OCI-LY3 (cell line): Measurements from ENCODE around the gene ZNF74.

ENCODE experiments used
- H2AFZ ChIP-seq: fragments of 200-600, 300-600 bp; shearing (Covaris generic); 2 replicates; pipeline ENCODE4 v1.6.0; 2014; ENCODE audit warnings: antibody characterized with exemption, low read depth, low read length
- H3K27ac ChIP-seq: fragments of 200-600, 300-600 bp; sonication (generic); 2 replicates; pipeline ENCODE4 v1.5.1; 2014; ENCODE audit warnings: mild to moderate bottlenecking, low read length, moderate library complexity, mixed read lengths
- H3K27me3 ChIP-seq: fragments of 200-600, 300-600 bp; sonication (generic); 2 replicates; pipeline ENCODE4 v1.6.1; 2014; ENCODE audit warnings: low read depth, low read length, mixed read lengths
- H3K36me3 ChIP-seq: fragments of 200-600, 300-600 bp; sonication (generic); replicated peaks from 2 replicates; pipeline ENCODE3; 2014; ENCODE audit warnings: low read depth, low read length, mixed read lengths
- H3K4me1 ChIP-seq: fragments of 300-600, 200-600 bp; sonication (generic); 2 replicates; pipeline ENCODE4 v1.6.1; 2014; ENCODE audit warnings: low read length, mixed read lengths
- H3K4me2 ChIP-seq: fragments of 200-600, 300-600 bp; sonication (generic); 2 replicates; pipeline ENCODE4 v1.6.1; 2014; ENCODE audit warnings: low read length, mixed read lengths
- H3K4me3 ChIP-seq: fragments of 300-600, 200-600 bp; sonication (generic); 2 replicates; pipeline ENCODE4 v1.5.1; 2014; ENCODE audit warnings: antibody characterized with exemption, mild to moderate bottlenecking, low read length, moderate library complexity
- H3K79me2 ChIP-seq: fragments of 300-600, 200-600 bp; shearing (Covaris generic); 2 replicates; pipeline ENCODE4 v1.6.1; 2014; ENCODE audit warnings: mild to moderate bottlenecking, low read length, mixed read lengths
- H3K9ac ChIP-seq: fragments of 300-600, 200-600 bp; shearing (Covaris generic); 2 replicates; pipeline ENCODE4 v1.6.0; 2014; ENCODE audit warnings: mild to moderate bottlenecking, low read length, moderate library complexity
- H3K9me3 ChIP-seq: fragments of 200-600, 300-600 bp; shearing (Covaris generic); 2 replicates; pipeline ENCODE4 v1.6.1; 2014; ENCODE audit warnings: low read length, mixed read lengths; ENCODE audit not compliant: insufficient read depth
- H4K20me1 ChIP-seq: fragments of 200-600, 300-600 bp; sonication (generic); 2 replicates; pipeline ENCODE4 v1.6.1; 2016; ENCODE audit warnings: low read length, mixed read lengths; ENCODE audit not compliant: insufficient read depth
- EZH2phosphoT487 ChIP-seq: fragments of 200-600 bp; shearing (Covaris generic); IDR thresholded peaks from 2 replicates; pipeline ENCODE4 v1.6.1; 2018; ENCODE audit warnings: antibody characterized with exemption, mixed run types, low read depth
- TF ChIP-seq, protein P1 (sequence below): fragments of 200-600, 300-600 bp; sonication (generic); IDR thresholded peaks from 2 replicates; pipeline ENCODE4 v1.5.1; 2014; ENCODE audit warnings: antibody characterized with exemption, low read length, low read depth

The ZNF74 gene

GRCh38 chr22:20434773-20435172 is 40.8 kb downstream of the ZNF74 start:
- Histone ChIP-seq H3K27me3 (no peaks in the 10 kb centered on the region), H2AFZ (no peak overlapping the region), H3K36me3 (no peaks in the 10 kb centered on the region), H3K4me2 (no peak overlapping the region), H3K4me3 (no peak overlapping the region), H3K27ac (no peak overlapping the region), H3K9me3 (no peaks in the 10 kb centered on the region), H4K20me1 (no peaks in the 10 kb centered on the region), H3K79me2 (no peaks in the 10 kb centered on the region), H3K9ac (no peak overlapping the region), H3K4me1 (no peaks in the 10 kb centered on the region)
- no peak for TF ChIP-seq EZH2phosphoT487
- TF ChIP-seq, protein P1, sequence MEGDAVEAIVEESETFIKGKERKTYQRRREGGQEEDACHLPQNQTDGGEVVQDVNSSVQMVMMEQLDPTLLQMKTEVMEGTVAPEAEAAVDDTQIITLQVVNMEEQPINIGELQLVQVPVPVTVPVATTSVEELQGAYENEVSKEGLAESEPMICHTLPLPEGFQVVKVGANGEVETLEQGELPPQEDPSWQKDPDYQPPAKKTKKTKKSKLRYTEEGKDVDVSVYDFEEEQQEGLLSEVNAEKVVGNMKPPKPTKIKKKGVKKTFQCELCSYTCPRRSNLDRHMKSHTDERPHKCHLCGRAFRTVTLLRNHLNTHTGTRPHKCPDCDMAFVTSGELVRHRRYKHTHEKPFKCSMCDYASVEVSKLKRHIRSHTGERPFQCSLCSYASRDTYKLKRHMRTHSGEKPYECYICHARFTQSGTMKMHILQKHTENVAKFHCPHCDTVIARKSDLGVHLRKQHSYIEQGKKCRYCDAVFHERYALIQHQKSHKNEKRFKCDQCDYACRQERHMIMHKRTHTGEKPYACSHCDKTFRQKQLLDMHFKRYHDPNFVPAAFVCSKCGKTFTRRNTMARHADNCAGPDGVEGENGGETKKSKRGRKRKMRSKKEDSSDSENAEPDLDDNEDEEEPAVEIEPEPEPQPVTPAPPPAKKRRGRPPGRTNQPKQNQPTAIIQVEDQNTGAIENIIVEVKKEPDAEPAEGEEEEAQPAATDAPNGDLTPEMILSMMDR = no peak

DNA sequence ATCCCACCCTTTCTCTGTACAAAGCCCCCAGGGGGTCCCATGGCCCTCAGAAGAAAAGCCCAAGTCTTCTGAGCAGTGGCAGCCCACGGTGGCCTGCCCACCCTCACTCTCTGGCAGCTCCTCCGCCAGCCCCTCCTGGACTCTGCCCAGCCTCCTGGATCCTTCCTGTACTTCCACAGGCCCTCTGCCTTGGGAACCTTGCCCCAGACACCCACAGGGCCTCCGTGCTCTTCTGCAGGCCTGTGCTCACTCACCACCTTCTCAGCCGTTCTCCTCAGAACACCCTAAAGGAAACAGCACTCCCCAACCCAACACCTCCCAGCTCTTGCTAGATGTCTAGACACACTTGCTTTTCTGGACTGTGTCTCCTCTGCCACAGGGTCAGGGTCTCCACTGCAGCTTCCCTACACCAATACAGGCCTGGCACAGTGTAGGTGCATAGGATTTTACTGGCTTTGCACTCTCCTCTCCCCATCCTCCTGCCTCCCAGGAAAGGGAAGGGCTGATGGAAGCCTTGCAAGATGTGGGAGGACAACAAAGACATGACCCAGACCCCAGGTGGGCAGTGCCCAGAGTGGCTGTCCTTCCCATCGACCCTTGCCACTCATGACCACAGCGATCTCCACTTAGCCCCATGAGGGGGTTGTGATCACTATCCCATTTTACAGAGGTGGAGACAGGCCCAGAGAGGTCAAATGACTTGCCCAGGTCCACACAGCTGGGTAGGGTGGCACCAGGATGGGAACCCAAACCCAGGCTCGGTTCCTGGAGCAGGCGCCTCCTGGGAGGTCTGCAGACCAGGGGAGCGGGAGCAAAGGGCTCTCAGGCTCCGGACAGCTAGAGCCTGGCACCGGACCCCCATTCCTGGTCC is 41.7 kb downstream of the ZNF74 start:
- no peaks in the 10 kb centered on the region for H3K4me1 ChIP-seq
- no peak overlapping the region for H3K9ac ChIP-seq
- no peaks in the 10 kb centered on the region for H3K9me3 ChIP-seq
- H3K27me3 ChIP-seq = no peaks in the 10 kb centered on the region
- no peak overlapping the region for H2AFZ ChIP-seq
- no peaks in the 10 kb centered on the region for H3K36me3 ChIP-seq
- no peaks in the 10 kb centered on the region for H3K79me2 ChIP-seq
- no peak overlapping the region for H3K4me2 ChIP-seq
- no peaks in the 10 kb centered on the region for H4K20me1 ChIP-seq
- no peak overlapping the region for H3K4me3 ChIP-seq
- TF ChIP-seq, protein P1 = no peak
- no peak for TF ChIP-seq EZH2phosphoT487
- no peak overlapping the region for H3K27ac ChIP-seq

DNA sequence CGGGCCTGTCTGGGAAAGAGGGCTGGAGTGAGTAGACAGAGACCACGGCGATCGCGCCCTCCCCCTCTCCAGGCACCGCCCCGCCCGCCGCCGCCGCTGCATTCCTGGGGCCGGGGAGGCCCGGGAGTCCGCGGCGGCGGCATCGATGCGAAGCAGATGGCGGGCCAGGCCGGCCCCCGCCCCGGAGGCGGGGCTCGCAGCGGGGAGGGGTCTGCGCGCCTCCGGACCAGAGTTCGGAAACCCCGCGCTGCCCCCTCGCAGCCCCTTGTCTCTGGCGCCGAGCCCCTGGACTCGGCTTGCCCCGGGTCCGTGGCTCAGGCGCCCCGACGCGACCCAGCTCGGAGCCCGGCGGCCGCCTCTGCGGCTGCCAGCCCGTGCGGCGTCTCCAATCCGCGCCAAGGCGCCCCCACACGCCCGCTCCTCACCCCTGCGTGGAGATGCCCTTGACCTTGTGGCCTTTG is 42.4 kb downstream of the ZNF74 start:
- H3K36me3 ChIP-seq = no peaks in the 10 kb centered on the region
- no peaks in the 10 kb centered on the region for H3K79me2 ChIP-seq
- H3K27me3 ChIP-seq = no peaks in the 10 kb centered on the region
- no peak overlapping the region for H3K9ac ChIP-seq
- no peak overlapping the region for H3K27ac ChIP-seq
- no peak overlapping the region for H3K4me3 ChIP-seq
- TF ChIP-seq EZH2phosphoT487 = no peak
- TF ChIP-seq, protein P1 = no peak
- no peak overlapping the region for H3K4me2 ChIP-seq
- no peaks in the 10 kb centered on the region for H3K4me1 ChIP-seq
- H3K9me3 ChIP-seq = no peaks in the 10 kb centered on the region
- H4K20me1 ChIP-seq = no peaks in the 10 kb centered on the region
- H2AFZ ChIP-seq = no peak overlapping the region

- Histone ChIP-seq H3K36me3 (peaks cover 1% of the 10 kb centered on the region), H4K20me1 (no peaks in the 10 kb centered on the region), H3K4me3 (no peak overlapping the region), H3K27me3 (no peaks in the 10 kb centered on the region), H3K4me2 (no peak overlapping the region), H3K79me2 (no peaks in the 10 kb centered on the region), H3K9ac (no peak overlapping the region), H3K27ac (no peak overlapping the region), H3K4me1 (no peaks in the 10 kb centered on the region), H3K9me3 (no peaks in the 10 kb centered on the region), H2AFZ (no peak overlapping the region)
- TF ChIP-seq, protein P1 = no peak
- TF ChIP-seq EZH2phosphoT487 = no peak
These were observed 43.0 kb downstream of the ZNF74 start for GRCh38 chr22:20436768-20437612.
